ENCODE measurements around the gene DCST2. TPM values are rescaled to one million over a fixed set of nuclear protein-coding genes. Genes with fewer than 3 reads are reported as not detected.

Gene DCST2
- total and polyA plus RNA-seq, 2 donors (not counting 3 experiments of a cell fraction or from before 2014, with no cell fraction given): 0.29 to 0.51 TPM

DNA sequence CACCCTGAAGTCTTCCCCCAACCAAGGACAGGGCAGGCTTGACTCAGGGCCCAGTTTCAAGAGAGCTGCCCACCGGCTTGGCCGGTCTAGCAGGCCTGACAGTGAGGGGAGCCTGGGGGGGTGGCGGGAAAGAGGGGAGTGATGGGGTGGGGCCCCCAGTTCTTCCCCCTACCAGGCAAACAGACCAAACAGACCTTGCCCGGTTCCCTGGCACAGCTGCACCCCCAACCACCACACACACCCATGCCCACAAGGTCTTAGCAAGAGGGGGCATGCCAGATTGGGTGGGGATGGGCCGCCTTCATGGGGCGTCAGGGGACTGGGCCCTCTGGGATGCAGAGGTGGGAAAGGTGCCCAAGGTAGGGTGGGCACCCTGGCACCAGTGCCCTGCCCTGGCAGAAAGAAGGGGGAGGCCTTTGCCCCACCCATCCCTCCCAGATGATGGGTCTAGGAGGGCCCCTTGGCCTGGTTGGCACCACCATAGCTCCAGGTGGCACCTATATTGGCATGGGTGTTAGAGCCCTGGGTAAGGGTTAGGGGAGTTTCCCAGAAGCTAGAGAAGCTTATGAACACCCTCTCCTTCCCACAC is 22.1 kb downstream of the DCST2 start:
- Histone ChIP-seq H3K9ac (replicated peaks; ENCODE audit: extremely low read depth, insufficient read depth, low read length) (no peak overlapping the region), H3K9me3 (replicated peaks; ENCODE audit: control insufficient read depth, insufficient read depth, low read length) (no peaks in the 10 kb centered on the region)

More for the DNA sequence above, 22.1 kb downstream of the DCST2 start:
- H3K4me3 ChIP-seq (replicated peaks in 1 of 3; ENCODE audit: insufficient read depth in 1 of 3, low read depth in 1 of 3, low read length in 3 of 3): no peak overlapping the region
- ChIA-PET CTCF (interaction anchor here (0.5 to 6.4 kb wide), 3 partner anchors 10 to 1131 kb away, joined by 3 to 87 read pairs (median 3); partner anchors contain the start of genes PYGO2 and ZBTB7B), POLR2A (no interaction called here)
- H3K79me2 ChIP-seq (ENCODE audit: control insufficient read depth, insufficient read depth, low read length): peaks cover 3% of the 10 kb centered on the region
- DNase-seq (ENCODE audit: low read depth, low spot score) (no peak), FAIRE-seq (no peak)
- dilution Hi-C loops (cut with MboI; ENCODE audit: extremely low pct_ligation_motif_present, low sequenced_read_pairs) (no loop called here), intact Hi-C loops (cut with micrococcal nuclease) (no loop called here)
- H3K36me3 ChIP-seq (ENCODE audit: control insufficient read depth in 2 of 2, extremely low read depth in 1 of 2, insufficient read depth in 2 of 2, low read length in 2 of 2): peaks cover 0 to 17% of the 10 kb centered on the region in 2 experiments
- H3K4me1 ChIP-seq (ENCODE audit: control insufficient read depth, extremely low read depth, insufficient read depth, low read length): no peaks in the 10 kb centered on the region
- no peaks in the 10 kb centered on the region for H3K9me1 ChIP-seq (replicated peaks; ENCODE audit: control insufficient read depth, extremely low read depth, insufficient read depth, low read length)
- no peak overlapping the region for H2AFZ ChIP-seq (ENCODE audit: low read depth, low read length)
- TF ChIP-seq GATA2 (IDR thresholded peaks at IDR 0.05; ENCODE audit: insufficient read depth, insufficient read length, low read depth, low read length) (no peak), CTCF (IDR thresholded peaks at IDR 0.05; ENCODE audit: extremely low read depth in 1 of 2, insufficient read depth in 1 of 2, low read depth in 1 of 2, low read length in 2 of 2) (no peak), MYC (IDR thresholded peaks at IDR 0.05; ENCODE audit: low read depth, low read length) (no peak), EZH2 (IDR thresholded peaks at IDR 0.05; ENCODE audit: borderline replicate concordance, low read depth, low read length, severe bottlenecking) (no peak), POLR2AphosphoS5 (IDR thresholded peaks at IDR 0.05; ENCODE audit: insufficient read depth, low read depth, low read length) (no peak), FOS (IDR thresholded peaks at IDR 0.05; ENCODE audit: borderline replicate concordance, insufficient read depth, low read length) (no peak), POLR2A (IDR thresholded peaks at IDR 0.05; ENCODE audit: low read depth, low read length) (no peak), JUN (IDR thresholded peaks at IDR 0.05; ENCODE audit: borderline replicate concordance, insufficient read depth, insufficient read length, low read depth) (no peak)
- TF ChIP-seq, protein P1, sequence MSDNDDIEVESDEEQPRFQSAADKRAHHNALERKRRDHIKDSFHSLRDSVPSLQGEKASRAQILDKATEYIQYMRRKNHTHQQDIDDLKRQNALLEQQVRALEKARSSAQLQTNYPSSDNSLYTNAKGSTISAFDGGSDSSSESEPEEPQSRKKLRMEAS (IDR thresholded peaks at IDR 0.05; ENCODE audit: insufficient read depth, insufficient read length): no peak
- H3K27ac ChIP-seq (ENCODE audit: insufficient read depth, low read depth, low read length): no peak overlapping the region
- no peaks in the 10 kb centered on the region for H4K20me1 ChIP-seq (replicated peaks; ENCODE audit: control insufficient read depth, extremely low read depth, insufficient read depth, low read length)
- no TSS peak for BruUV-seq (replicated peaks)
- no peaks in the 10 kb centered on the region for H3K27me3 ChIP-seq (ENCODE audit: control insufficient read depth in 2 of 2, insufficient read depth in 2 of 2, low read length in 2 of 2)
- no peak overlapping the region for H3K4me2 ChIP-seq (ENCODE audit: insufficient read depth, low read length)

All from endothelial cell of umbilical vein (primary cell).